K562 (cell line): ENCODE data around the gene MYO1D. TPM values are rescaled to one million over a fixed set of nuclear protein-coding genes. Genes with fewer than 3 reads are reported as not detected.

ENCODE experiments used
- ESRRA ChIP-seq: fragments of 450-650 bp; IDR thresholded peaks from 2 replicates; pipeline ENCODE4 v1.6.1; 2014; ENCODE audit warnings: low read depth, mild to moderate bottlenecking, moderate library complexity, borderline replicate concordance
- ETV1 ChIP-seq: fragments of 450-650 bp; conservative IDR thresholded peaks from 2 replicates; pipeline ENCODE4 v1.6.1; 2016; ENCODE audit warnings: missing genetic modification characterization, control low read depth, low read depth, missing compliant biosample characterization
- FUS ChIP-seq: fragments of 200-400 bp; formaldehyde crosslinking; optimal IDR thresholded peaks from 2 replicates; pipeline ENCODE3; 2017; ENCODE audit warnings: low read depth, low read length
- JUND ChIP-seq, 2 experiments: IDR thresholded peaks; 2 replicates in 1 of 2; 3 replicates in 1 of 2; pipeline ENCODE4 v1.6.1; 2011; ENCODE audit warnings: borderline replicate concordance in 2 of 2, low read depth in 2 of 2, low read length in 2 of 2, improper control_type of control experiment in 1 of 2, missing biosample characterization in 1 of 2, missing genetic modification characterization in 1 of 2, missing genetic modification reagents in 1 of 2
- NR2C2 ChIP-seq, 2 experiments: fragments of 200-800 bp in 1 of 2; sonication (Bioruptor generic) in 1 of 2; sonication (generic) in 1 of 2; formaldehyde crosslinking in 1 of 2; IDR thresholded peaks; 2 replicates each; pipeline versions ENCODE4 v1.6.1 to v1.8.0; 2016 to 2022; ENCODE audit warnings: mild to moderate bottlenecking in 1 of 2, missing compliant biosample characterization in 1 of 2, missing genetic modification characterization in 1 of 2, missing genetic modification reagents in 1 of 2
- PRMT5 ChIP-seq: sonication (generic); formaldehyde crosslinking; IDR thresholded peaks from 2 replicates; pipeline ENCODE4 v1.5.0; 2020; ENCODE audit warnings: missing genetic modification reagents
- SMAD4 ChIP-seq: fragments of 250-450 bp; sonication (Bioruptor Pico); conservative IDR thresholded peaks from 2 replicates; pipeline ENCODE4 v1.8.0; 2021; ENCODE audit warnings: inconsistent platforms, mild to moderate bottlenecking, moderate library complexity
- SMARCC2 ChIP-seq: fragments of 450-650 bp; IDR thresholded peaks from 2 replicates; pipeline ENCODE4 v1.6.1; 2017; ENCODE audit warnings: antibody characterized with exemption, moderate library complexity, mild to moderate bottlenecking, low read depth
- ZBTB33 ChIP-seq: sonication (generic); formaldehyde crosslinking; IDR thresholded peaks from 2 replicates; pipeline ENCODE4 v1.8.1; 2023; ENCODE audit warnings: mild to moderate bottlenecking, missing genetic modification reagents
- ZNF133 ChIP-seq: fragments of 250-450 bp; sonication (Bioruptor Pico); IDR thresholded peaks from 2 replicates; pipeline ENCODE4 v1.4.0; 2020; ENCODE audit warnings: mild to moderate bottlenecking
- ZNF584 ChIP-seq: fragments of 200-800 bp; sonication (Bioruptor generic); IDR thresholded peaks from 2 replicates; pipeline ENCODE4 v1.6.1; 2016; ENCODE audit warnings: low read depth, mild to moderate bottlenecking, missing genetic modification characterization, missing compliant biosample characterization
- ZNF589 ChIP-seq: fragments of 200-800 bp; sonication (Bioruptor generic); IDR thresholded peaks from 2 replicates; pipeline ENCODE4 v1.6.1; 2016; ENCODE audit warnings: low read depth, missing genetic modification characterization, missing compliant biosample characterization
- polyA plus RNA-seq, 8 experiments: library from polyadenylated mRNA; depleted of rRNA in 4 of 8; stranded (reverse) in 5 of 8; unstranded in 3 of 8; fragments of >200 nt; fragmentation: Nextera tagmentation in 2 of 8; fragmentation: Illumina TruSeq in 1 of 8; extraction: Ambion mirVana in 2 of 8; extraction: Trizol in 1 of 8; gene quantifications; 2 replicates each; pipeline versions ENCODE4 v1.2.1 to v1.2.3, GENCODE V29; 2011 to 2014; ENCODE audit warnings: inconsistent platforms in 1 of 8, missing spikeins in 1 of 8
- total RNA-seq, 7 experiments: library from RNA; depleted of rRNA in 6 of 7; stranded (reverse); fragments of >200 nt in 6 of 7; fragmentation: Illumina TruSeq in 2 of 7; extraction: Trizol in 2 of 7; gene quantifications; 2 replicates each; pipeline versions ENCODE4 v1.2.1 to v1.2.3, GENCODE V29; 2011 to 2021; ENCODE audit warnings: low replicate concordance in 1 of 7
- TF ChIP-seq, protein P1 (sequence below): fragments of 200-800 bp; sonication (Bioruptor generic); IDR thresholded peaks from 2 replicates; pipeline ENCODE4 v1.6.1; 2017; ENCODE audit warnings: missing genetic modification characterization, missing compliant biosample characterization

Gene MYO1D
- total and polyA plus RNA-seq, 9 of the 15 experiments (the other 6 are each of a cell fraction or from before 2014, with no cell fraction given), result 2.1 to 71.2 (median 45.4) TPM

- TF ChIP-seq, protein P1, sequence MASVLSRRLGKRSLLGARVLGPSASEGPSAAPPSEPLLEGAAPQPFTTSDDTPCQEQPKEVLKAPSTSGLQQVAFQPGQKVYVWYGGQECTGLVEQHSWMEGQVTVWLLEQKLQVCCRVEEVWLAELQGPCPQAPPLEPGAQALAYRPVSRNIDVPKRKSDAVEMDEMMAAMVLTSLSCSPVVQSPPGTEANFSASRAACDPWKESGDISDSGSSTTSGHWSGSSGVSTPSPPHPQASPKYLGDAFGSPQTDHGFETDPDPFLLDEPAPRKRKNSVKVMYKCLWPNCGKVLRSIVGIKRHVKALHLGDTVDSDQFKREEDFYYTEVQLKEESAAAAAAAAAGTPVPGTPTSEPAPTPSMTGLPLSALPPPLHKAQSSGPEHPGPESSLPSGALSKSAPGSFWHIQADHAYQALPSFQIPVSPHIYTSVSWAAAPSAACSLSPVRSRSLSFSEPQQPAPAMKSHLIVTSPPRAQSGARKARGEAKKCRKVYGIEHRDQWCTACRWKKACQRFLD, result peak; percentile 87
- TF ChIP-seq SMARCC2, result 0 out of 2 replicates have a peak, but pooled peaks have one; percentile 12
- TF ChIP-seq ZNF584, result 0 out of 2 replicates have a peak, but pooled peaks have one; percentile 31
- TF ChIP-seq FUS, result no peak
- TF ChIP-seq JUND (IDR thresholded peaks at IDR 0.05; ENCODE audit: borderline replicate concordance, low read depth, low read length), result no peak
- TF ChIP-seq JUND (tag; IDR thresholded peaks at IDR 0.05; ENCODE audit: borderline replicate concordance, low read depth, low read length), result 0 out of 3 replicates have a peak, but pooled peaks have one; percentile 3
- peak; percentile 21; the same call in 1 of the 2 replicates for TF ChIP-seq ESRRA
- TF ChIP-seq NR2C2 (CRISPR knock-in tag; IDR thresholded peaks at IDR 0.05), result no peak
- 0 out of 2 replicates have a peak, but pooled peaks have one; percentile 22 for TF ChIP-seq NR2C2 (tag; IDR thresholded peaks at IDR 0.05)
- TF ChIP-seq ETV1 (tag), result 0 out of 2 replicates have a peak, but pooled peaks have one; percentile 4
- peak; percentile 49; the same call in 1 of the 2 replicates for TF ChIP-seq SMAD4 (CRISPR knock-in tag)
- TF ChIP-seq PRMT5 (CRISPR knock-in tag), result no peak
- no peak for TF ChIP-seq ZNF133 (CRISPR knock-in tag)
- TF ChIP-seq ZNF589 (CRISPR knock-in tag), result peak; percentile 40; the same call in 1 of the 2 replicates
- TF ChIP-seq ZBTB33, result no peak
Observed at GRCh38 chr17:32903774-32904673, 27.1 kb upstream of the MYO1D start (continued).
